ENCODE measurements around the gene SLC34A1.

GRCh38 chr5:177393206-177393765 is 9.1 kb downstream of the SLC34A1 start:
- no peak for TF ChIP-seq GATA1 (IDR thresholded peaks at IDR 0.05; ENCODE audit: low read depth, low read length)
- no peak for TF ChIP-seq POLR2A (IDR thresholded peaks at IDR 0.05; ENCODE audit: low read length)
